Ovary (tissue), 3 donors: ENCODE measurements around the gene MFF.

Source experiments
- POLR2A ChIP-seq: fragments of 450-650 bp; IDR thresholded peaks from one replicate; pipeline ENCODE4 v1.6.1; 2017; ENCODE audit warnings: antibody characterized with exemption, mild to moderate bottlenecking, moderate library complexity
- TF ChIP-seq, protein P1 (sequence below), 3 donors: fragments of 450-650 bp in 2 of 3; fragments of 200-600 bp in 1 of 3; IDR thresholded peaks; one replicate each; pipeline versions ENCODE4 v1.5.1 to v1.8.0; 2016 to 2022; ENCODE audit warnings: antibody characterized with exemption in 3 of 3, mild to moderate bottlenecking in 1 of 3
- donor health status: DM: no; HTN: no; CAD: no.

DNA sequence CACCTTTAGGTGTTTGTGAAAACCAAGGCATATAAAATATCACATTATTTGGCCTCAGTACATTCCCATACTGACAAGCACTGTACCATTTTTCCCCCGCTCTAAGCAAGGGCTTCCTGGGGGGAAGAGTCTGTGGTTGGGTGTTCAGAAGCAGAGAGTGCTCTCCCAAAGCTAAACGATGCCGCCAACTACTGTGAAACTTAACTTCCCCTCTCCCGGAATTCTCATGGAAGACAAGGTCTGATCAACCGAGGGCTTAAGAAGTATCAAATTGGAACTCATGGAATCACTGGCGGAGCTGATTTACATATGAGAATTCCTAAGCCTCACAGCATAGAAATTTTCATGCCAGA is 433 bp upstream of the MFF start:
- no peak for TF ChIP-seq POLR2A
- TF ChIP-seq, protein P1, sequence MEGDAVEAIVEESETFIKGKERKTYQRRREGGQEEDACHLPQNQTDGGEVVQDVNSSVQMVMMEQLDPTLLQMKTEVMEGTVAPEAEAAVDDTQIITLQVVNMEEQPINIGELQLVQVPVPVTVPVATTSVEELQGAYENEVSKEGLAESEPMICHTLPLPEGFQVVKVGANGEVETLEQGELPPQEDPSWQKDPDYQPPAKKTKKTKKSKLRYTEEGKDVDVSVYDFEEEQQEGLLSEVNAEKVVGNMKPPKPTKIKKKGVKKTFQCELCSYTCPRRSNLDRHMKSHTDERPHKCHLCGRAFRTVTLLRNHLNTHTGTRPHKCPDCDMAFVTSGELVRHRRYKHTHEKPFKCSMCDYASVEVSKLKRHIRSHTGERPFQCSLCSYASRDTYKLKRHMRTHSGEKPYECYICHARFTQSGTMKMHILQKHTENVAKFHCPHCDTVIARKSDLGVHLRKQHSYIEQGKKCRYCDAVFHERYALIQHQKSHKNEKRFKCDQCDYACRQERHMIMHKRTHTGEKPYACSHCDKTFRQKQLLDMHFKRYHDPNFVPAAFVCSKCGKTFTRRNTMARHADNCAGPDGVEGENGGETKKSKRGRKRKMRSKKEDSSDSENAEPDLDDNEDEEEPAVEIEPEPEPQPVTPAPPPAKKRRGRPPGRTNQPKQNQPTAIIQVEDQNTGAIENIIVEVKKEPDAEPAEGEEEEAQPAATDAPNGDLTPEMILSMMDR (IDR thresholded peaks at IDR 0.05) = no peak
